SKM-1 treated with dmso at 0.1 percent for 144 hours (cell line): Measurements from ENCODE around the gene ABCA13.

ENCODE experiments used
- DNase-seq: peaks from one replicate; lab custom pipeline; 2025; ENCODE audit not compliant: unreplicated experiment; lab: John Stamatoyannopoulos, UW

The ABCA13 gene

DNA sequence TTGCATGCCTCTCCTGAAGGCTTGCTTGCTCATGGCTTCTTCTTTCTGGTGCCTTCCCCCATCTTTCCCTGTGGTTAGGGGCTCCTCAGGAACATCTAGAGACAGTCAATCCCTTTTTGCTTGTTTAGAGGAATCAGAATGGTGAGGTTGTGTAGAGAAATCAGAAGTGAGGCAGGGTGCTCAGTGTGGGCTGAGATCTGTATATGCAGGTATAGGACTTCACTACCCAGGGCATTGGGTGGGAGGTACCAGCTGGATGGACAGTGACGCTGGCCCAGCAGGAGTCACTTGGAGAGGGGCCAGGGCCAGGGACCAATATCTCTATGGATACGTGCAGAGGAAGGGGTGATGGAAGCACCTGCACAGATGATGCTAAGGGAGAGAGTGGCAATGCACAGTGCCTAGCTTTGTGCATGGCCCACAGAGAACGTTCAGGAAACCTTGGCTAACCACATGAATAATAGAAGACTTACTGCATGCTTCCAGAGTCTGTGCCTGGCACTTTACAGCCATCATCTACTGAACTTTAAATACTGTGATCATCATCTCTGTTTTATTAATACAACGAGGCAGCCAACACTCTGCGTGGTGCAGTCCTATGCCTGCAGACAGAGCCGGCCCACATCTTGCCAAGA lies 255.2 kb downstream of the ABCA13 start:
- DNase-seq = no peak

- DNase-seq = no peak
These were observed 255.8 kb downstream of the ABCA13 start for GRCh38 chr7:48426966-48427555.

DNA sequence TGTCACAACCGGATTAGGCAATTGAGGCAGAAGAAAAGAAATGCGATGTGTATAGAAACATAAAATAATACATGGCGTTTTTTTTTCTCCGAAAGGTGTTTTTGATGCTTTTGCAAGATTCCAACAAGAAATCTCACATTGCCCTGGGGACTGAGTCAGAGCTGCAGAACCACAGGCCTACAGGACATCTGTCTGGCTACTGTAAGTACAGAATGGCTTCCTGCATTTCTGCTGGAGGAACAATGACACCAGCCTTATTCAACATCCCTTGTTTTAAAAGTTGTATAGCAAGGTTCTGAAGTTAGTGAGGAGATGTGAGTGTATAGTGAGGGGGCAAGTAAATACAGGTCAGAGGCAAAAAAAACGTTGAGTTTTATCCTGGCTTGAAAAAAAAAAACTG lies 256.4 kb downstream of the ABCA13 start:
- no peak for DNase-seq

DNA sequence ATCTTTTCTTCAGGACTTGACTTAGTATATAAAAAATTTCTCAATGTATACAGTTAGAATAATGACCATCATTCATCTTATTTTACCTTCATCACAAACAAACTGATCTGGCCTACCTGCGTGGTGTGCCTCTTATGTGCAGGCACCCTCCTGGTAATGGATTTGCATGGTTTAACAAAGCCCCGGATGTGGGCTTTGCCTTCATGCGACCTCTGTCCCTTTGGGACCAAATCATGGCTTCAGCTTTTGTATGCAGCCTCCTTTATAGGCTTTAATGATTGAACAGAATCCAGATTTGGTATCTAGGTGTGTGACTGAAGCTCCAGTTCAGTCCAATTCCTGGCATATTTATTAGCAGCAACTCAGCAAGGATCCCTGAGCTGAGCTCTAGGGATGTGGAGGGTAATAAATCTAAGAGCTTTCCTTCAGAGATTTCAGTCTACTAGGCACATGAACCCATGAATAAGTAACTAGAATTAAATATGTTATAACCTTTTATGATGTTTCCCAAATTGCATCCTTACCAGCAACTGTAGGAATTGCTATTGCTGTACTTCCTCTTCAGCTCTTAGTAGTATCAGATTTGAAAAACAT lies 256.9 kb downstream of the ABCA13 start:
- DNase-seq = no peak

- no peak for DNase-seq
These were observed 257.9 kb downstream of the ABCA13 start for GRCh38 chr7:48429117-48429516.

GRCh38 chr7:48438206-48438605 lies 266.9 kb downstream of the ABCA13 start:
- DNase-seq = no peak

DNA sequence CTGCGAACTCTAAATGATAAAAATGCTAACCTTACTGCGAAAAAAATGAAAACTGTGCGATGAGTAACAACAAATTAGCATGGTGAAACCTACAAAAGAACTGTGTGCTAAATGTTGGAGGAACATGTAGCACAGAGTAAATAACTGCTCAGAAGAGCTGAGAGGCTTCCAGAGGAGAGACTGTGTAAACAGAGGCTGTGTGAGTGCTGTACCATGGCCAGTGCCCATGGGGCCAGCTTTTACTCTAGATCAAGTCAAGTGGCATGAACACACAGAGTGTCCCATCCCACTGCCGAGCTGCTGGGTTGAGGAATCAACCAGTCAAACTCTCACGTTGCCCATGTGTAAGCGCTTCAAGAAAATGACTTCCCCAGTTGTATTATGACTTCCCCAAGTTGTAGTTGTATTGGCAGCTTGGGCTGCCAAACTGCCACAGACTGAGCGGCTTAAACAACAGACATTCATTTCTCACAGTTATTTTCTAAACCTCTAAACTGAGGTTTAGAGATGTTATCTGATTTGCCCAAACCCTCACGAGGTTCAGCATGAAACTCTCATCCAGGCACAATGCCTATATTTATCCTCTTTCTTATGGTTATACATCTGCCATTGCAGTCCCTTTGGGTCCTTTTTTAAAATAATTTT lies 270.7 kb downstream of the ABCA13 start:
- no peak for DNase-seq

DNA sequence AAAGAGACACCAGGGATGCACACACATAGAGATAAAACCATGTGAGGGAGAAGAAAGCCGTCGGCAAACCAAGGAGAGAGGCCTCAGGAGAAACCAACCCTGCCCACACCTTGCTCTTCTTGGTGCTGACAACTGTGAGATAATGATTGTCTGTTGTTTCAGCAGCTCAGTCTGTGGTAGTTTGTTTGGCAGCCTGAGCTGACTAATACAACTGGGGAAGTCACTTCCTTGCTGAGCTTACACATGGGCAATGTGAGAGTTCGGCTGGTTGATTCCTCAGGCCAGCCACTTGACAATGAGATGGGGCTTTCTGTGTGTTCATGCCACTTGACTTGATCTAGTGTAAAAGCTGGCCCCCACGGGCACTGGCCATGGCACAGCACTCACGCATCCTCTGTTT lies 271.8 kb downstream of the ABCA13 start:
- DNase-seq = no peak

DNA sequence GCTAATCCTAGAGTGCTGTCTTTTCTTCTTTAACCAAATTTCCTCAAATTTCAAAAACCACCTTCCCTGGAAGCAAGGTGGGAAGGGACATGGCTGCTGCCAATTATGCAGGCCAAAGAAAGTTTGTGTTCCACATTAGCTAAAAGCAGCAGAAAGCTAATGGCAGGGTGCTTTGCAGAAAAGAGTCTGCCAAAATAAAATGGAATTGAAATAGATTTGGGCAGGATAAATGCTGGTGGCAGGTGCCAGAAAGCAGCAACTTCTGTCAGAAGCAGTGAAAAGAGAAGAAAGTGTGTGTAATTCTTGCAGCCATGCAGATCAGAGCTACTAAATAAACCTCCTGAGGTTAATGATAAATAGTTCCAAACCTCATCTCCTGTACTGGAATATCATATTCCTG lies 275.5 kb downstream of the ABCA13 start:
- no peak for DNase-seq

- DNase-seq = no peak
These were observed 281.0 kb downstream of the ABCA13 start for GRCh38 chr7:48452218-48452617.

DNA sequence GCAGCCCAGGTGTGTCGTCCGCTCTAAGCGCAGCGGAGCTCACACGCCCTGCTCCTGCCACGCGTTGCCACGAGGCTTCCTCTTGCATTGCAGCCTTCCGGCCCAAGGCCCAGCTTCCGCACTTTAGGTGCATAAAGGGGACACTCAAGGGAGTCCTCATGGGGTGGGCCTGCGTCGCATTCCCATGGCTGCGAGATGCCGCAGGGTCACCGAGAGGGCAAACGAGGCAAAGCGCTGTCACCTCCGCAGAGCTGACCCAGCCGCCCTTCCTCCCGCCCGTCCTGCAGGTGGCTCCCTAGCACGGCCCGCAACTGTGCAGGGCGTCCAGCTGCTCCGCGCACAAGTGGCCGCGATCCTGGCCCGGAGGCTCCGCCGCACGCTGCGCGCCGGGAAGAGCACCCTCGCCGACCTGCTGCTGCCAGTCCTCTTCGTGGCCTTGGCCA lies 283.5 kb downstream of the ABCA13 start:
- DNase-seq = no peak

DNA sequence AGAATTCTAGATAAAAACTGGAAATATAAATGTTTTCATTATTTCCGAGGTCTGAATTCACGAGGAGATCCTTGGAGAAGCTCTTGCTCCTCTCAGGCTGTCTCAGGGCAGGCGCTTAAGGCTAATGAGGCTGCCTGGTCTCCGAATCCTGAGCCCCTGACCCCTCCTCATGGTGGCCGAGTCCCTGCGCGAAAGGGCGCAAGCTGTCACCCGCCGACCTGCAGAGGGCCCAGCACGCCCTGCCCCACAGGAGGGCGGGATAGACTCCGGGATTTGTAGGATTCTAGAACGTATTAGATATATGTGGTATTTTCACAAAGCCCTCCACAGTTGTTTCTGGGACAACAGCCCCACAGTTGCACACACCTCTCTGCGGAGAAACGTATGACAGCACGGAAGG lies 284.1 kb downstream of the ABCA13 start:
- DNase-seq = no peak

- peak; percentile 36 for DNase-seq
These were observed 287.7 kb downstream of the ABCA13 start for GRCh38 chr7:48458701-48459524.

DNA sequence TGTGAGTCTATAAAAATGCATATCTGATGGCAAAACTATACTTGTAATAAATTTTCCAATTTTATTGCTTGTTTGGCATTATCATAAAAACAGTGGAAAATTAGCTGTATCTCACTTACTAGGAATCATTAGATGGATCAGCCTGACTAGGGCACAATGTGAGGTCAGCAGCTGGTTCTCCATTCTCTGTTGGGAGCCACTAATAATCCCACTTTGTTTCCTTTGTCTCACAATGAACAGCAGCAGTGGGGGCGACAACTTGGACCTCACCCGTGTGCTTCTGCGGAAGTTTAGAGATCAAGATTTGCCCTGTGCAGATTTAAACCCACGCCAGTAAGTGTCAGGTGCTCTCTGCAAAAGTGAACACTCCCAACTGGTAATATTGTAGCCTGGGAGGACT lies 295.5 kb downstream of the ABCA13 start:
- no peak for DNase-seq

DNA sequence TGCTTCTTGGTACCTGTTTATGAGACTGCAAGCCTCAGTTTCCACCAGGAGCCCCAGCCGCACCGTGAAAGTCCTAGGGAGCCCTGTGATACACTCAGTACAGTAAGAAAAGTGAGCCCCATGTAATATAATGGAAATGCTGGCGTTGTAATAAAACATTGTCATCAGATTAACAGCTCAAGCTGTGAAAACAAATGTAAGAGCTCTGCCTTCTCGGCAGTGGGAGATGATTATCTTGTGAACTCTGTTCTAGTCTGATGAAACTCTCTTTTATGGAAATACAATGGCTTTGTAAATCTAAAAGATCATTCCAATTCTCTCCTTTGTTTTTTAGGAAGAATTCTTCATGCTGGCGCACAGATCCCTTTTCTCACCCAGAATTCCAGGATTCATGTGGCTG lies 299.9 kb downstream of the ABCA13 start:
- DNase-seq = no peak

DNA sequence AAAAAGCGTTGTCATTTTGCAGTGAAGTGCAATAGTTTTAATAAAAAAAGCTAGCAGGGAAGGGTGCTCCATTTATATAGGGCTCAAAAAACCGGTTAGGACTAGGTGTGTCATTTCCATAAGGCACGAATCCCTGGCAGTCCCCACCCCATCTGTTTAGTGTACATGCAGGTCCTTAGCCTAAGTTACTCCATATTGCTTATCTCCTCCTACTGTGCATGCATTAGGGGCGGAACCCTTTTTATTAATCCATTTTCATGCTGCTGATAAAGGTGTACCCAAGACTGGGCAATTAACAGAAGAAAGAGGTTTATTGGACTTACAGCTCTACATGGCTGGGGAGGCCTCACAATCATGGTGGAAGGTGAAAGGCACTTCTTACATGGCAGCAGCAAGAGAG lies 301.4 kb downstream of the ABCA13 start:
- no peak for DNase-seq

DNA sequence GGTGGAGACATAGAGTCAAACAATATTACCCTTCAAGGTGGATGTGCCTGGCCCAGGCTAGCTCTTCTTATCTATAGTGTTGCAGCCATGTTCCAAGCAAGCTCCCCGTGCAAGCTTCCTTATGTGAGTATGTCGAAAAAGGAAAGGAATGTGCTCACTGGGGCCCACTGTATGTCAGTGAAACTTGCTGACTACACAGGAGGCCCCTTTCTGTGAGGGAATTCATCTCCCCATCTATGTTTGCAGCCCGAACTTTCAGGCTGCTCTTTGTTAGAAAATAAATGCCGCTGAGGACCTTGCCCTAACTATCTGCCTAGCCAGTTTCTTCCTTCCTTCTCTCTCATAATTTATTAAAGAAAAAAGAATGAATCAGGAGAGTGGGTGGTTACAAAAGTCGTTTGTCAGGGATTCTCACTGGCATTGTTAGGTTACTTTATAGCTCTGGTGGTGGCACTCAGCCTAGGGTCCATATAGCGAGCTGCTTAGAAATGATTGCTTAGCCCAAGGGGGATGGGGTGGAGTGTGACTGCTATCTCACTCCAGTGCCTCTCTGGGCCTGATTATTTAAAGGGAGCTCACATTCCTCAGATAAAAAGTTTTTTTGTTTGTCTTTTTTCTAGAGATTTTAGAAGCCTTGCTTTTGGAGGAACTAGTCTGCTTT lies 302.1 kb downstream of the ABCA13 start:
- no peak for DNase-seq

DNA sequence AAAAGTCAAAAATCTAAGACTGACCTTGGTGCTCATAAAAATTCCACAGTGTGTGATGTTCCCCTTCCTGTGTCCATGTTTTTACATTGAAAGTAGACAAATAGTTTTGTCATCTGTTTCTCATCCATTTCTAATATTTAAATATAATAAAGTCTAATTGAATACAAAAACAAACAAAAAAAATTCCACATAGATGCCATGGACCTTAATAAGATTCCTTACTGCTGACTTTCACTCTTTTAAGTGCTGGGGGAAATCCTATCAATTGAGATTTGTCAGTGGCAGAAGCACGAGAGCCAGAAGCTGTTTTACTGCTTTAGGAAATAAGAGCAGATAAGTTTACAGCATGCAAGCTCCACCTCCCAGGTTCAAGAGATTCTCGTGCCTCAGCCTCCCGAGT lies 310.0 kb downstream of the ABCA13 start:
- no peak for DNase-seq

- no peak for DNase-seq
These were observed 326.3 kb downstream of the ABCA13 start for GRCh38 chr7:48497521-48497920.

DNA sequence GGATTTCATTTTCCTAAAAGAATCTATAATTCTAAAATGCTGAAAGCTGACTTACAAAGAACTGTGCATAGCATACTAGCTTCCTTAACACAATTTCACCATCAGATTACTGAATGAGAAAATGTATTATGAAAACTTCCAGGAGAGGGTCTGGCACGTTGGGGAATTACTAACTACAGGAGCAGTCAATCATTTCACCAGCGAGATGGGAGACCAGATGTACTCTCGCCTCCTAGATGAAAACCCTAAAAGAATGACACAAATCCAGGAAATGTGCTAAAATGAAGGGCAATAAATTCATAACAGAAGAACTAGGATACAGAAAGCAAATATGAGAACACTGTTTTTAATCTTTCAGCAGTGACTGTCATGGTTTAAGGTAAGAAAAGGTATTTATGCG lies 330.8 kb downstream of the ABCA13 start:
- no peak for DNase-seq

DNA sequence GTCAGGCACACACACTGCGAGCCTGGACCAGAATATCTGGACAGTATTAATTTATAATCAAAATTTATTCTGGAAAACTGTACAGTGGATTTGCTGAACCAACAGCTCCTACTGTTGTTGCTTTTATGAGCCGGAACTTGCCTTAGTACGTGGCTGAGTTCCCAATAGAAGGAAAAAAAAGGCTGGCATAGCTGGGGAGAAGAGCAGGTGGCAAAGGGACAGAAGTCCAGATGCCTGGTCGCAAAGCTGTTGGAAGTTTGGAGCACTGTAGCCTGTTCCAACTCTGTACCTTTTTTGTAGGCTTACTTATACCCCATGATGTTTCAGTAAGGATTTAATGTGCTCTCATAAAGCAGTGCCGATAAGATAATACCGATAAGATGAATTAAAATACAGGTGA lies 333.8 kb downstream of the ABCA13 start:
- no peak for DNase-seq
